DND-41 (cell line): ENCODE measurements around the gene RASGEF1B.

Source experiments
- ATAC-seq: fragments of 200-7000 bp; cut with Tn5 transposase; 3 replicates; pipeline ENCODE4 v1.9.1; 2021; ENCODE audit warnings: low read depth; ENCODE audit not compliant: insufficient read depth
- DNase-seq: peaks from one replicate; pipeline ENCODE4 v3.0.0-alpha.2; 2020
- H2AFZ ChIP-seq: 2 replicates; pipeline ENCODE4 v1.6.0; 2012; ENCODE audit warnings: low read depth, low read length
- H3K27ac ChIP-seq: 2 replicates; pipeline ENCODE4 v1.5.1; 2012; ENCODE audit warnings: low read length, inconsistent platforms
- H3K27me3 ChIP-seq: fragments of 200-600 bp; sonication (generic); 2 replicates; pipeline ENCODE4 v1.6.0; 2012; ENCODE audit warnings: low read length, mild to moderate bottlenecking, inconsistent platforms; ENCODE audit not compliant: insufficient read depth, poor library complexity
- H3K36me3 ChIP-seq: 2 replicates; pipeline ENCODE4 v1.5.1; 2012; ENCODE audit warnings: low read length, inconsistent platforms; ENCODE audit not compliant: insufficient read depth
- H3K4me1 ChIP-seq: 2 replicates; pipeline ENCODE4 v1.5.1; 2012; ENCODE audit warnings: mild to moderate bottlenecking, low read length; ENCODE audit not compliant: insufficient read depth
- H3K4me2 ChIP-seq: 2 replicates; pipeline ENCODE4 v1.6.0; 2012; ENCODE audit warnings: mild to moderate bottlenecking, moderate library complexity, low read length, inconsistent platforms; ENCODE audit not compliant: insufficient read depth
- H3K4me3 ChIP-seq, 2 experiments: fragments of 200-600 bp in 1 of 2; shearing (Covaris generic) in 1 of 2; 2 replicates each; pipeline ENCODE4 v1.5.1; 2012 to 2016; ENCODE audit warnings: inconsistent platforms in 2 of 2, low read length in 2 of 2, mild to moderate bottlenecking in 2 of 2, low read depth in 1 of 2, moderate library complexity in 1 of 2
- H3K79me2 ChIP-seq: 2 replicates; pipeline ENCODE4 v1.6.0; 2012; ENCODE audit warnings: low read length, inconsistent platforms; ENCODE audit not compliant: insufficient read depth
- H3K9ac ChIP-seq: 2 replicates; pipeline ENCODE4 v1.6.0; 2012; ENCODE audit warnings: low read depth, mild to moderate bottlenecking, inconsistent platforms, low read length, moderate library complexity
- H3K9me3 ChIP-seq: 2 replicates; pipeline ENCODE4 v1.5.1; 2012; ENCODE audit warnings: low read length, moderate library complexity, mild to moderate bottlenecking, inconsistent platforms; ENCODE audit not compliant: insufficient read depth, severe bottlenecking
- H4K20me1 ChIP-seq: 2 replicates; pipeline ENCODE4 v1.6.0; 2012; ENCODE audit warnings: low read length; ENCODE audit not compliant: insufficient read depth
- CTCF ChIP-seq: IDR thresholded peaks from 2 replicates; pipeline ENCODE4 v1.5.1; 2012; ENCODE audit warnings: borderline replicate concordance, low read length, moderate library complexity, mild to moderate bottlenecking; ENCODE audit not compliant: poor library complexity, severe bottlenecking; ENCODE audit errors: extremely low read depth
- EZH2 ChIP-seq: IDR thresholded peaks from 3 replicates; pipeline ENCODE4 v1.6.1; 2012; ENCODE audit warnings: borderline replicate concordance, low read depth, mild to moderate bottlenecking, moderate library complexity, low read length, inconsistent platforms; ENCODE audit not compliant: severe bottlenecking

RASGEF1B gene

GRCh38 chr4:81404741-81405140 lies 67.0 kb downstream of the RASGEF1B start:
- Histone ChIP-seq H3K27me3 (no peaks in the 10 kb centered on the region), H3K4me1 (no peaks in the 10 kb centered on the region), H3K9ac (no peak overlapping the region), H2AFZ (no peak overlapping the region), H3K4me2 (no peak overlapping the region), H4K20me1 (no peaks in the 10 kb centered on the region), H3K27ac (no peak overlapping the region), H3K4me3 (no peak overlapping the region), H3K9me3 (no peaks in the 10 kb centered on the region), H3K79me2 (no peaks in the 10 kb centered on the region), H3K36me3 (no peaks in the 10 kb centered on the region)
- ATAC-seq (no peak), DNase-seq (no peak)
- TF ChIP-seq CTCF (no peak), EZH2 (no peak)

- no peak for TF ChIP-seq CTCF
- TF ChIP-seq EZH2, result no peak
- H3K36me3 ChIP-seq, result no peaks in the 10 kb centered on the region
- H2AFZ ChIP-seq, result no peak overlapping the region
- no peaks in the 10 kb centered on the region for H3K4me1 ChIP-seq
- DNase-seq (no peak), ATAC-seq (no peak)
- H3K27me3 ChIP-seq, result no peaks in the 10 kb centered on the region
- H3K4me2 ChIP-seq, result no peak overlapping the region
- no peak overlapping the region for H3K27ac ChIP-seq
- no peaks in the 10 kb centered on the region for H3K79me2 ChIP-seq
- H3K4me3 ChIP-seq, result no peak overlapping the region
- H4K20me1 ChIP-seq, result no peaks in the 10 kb centered on the region
- H3K9me3 ChIP-seq, result no peaks in the 10 kb centered on the region
- no peak overlapping the region for H3K9ac ChIP-seq
Observed at GRCh38 chr4:81404294-81404693, 67.4 kb downstream of the RASGEF1B start.

- no peaks in the 10 kb centered on the region for H3K79me2 ChIP-seq
- no peaks in the 10 kb centered on the region for H4K20me1 ChIP-seq
- H3K27me3 ChIP-seq, result peaks cover 9% of the 10 kb centered on the region
- H2AFZ ChIP-seq, result no peak overlapping the region
- no peak overlapping the region for H3K27ac ChIP-seq
- TF ChIP-seq EZH2 (no peak), CTCF (no peak)
- DNase-seq (no peak), ATAC-seq (no peak)
- no peaks in the 10 kb centered on the region for H3K36me3 ChIP-seq
- H3K9me3 ChIP-seq, result no peaks in the 10 kb centered on the region
- no peak overlapping the region for H3K4me3 ChIP-seq
- H3K9ac ChIP-seq, result no peak overlapping the region
- no peaks in the 10 kb centered on the region for H3K4me1 ChIP-seq
- no peak overlapping the region for H3K4me2 ChIP-seq
Observed at GRCh38 chr4:81399306-81400086, 72.2 kb downstream of the RASGEF1B start.
